Stomach smooth muscle (tissue), 2 donors: ENCODE results near the gene PRKCH.

Experiments used
- H3K27ac ChIP-seq: one replicate; pipeline ENCODE4 v1.7.0; 2013; ENCODE audit warnings: mild to moderate bottlenecking, low read length, inconsistent platforms
- H3K27me3 ChIP-seq, 2 donors: one replicate each; pipeline ENCODE4 v1.7.0; 2013; ENCODE audit warnings: low read length in 2 of 2; ENCODE audit not compliant: insufficient read depth in 2 of 2, control insufficient read depth in 1 of 2
- H3K36me3 ChIP-seq, 2 donors: one replicate each; pipeline ENCODE4 v1.7.0; 2013; ENCODE audit warnings: low read length in 2 of 2; ENCODE audit not compliant: control insufficient read depth in 2 of 2, insufficient read depth in 2 of 2
- H3K4me1 ChIP-seq: one replicate; pipeline ENCODE4 v1.7.0; 2013; ENCODE audit warnings: low read length; ENCODE audit not compliant: control insufficient read depth, insufficient read depth
- H3K4me3 ChIP-seq, 2 donors: one replicate each; pipeline ENCODE4 v1.7.0; 2013; ENCODE audit warnings: low read length in 2 of 2
- H3K9ac ChIP-seq, 2 donors: one replicate each; pipeline ENCODE4 v1.7.0; 2013; ENCODE audit warnings: low read length in 2 of 2, mild to moderate bottlenecking in 1 of 2
- H3K9me3 ChIP-seq, 2 donors: one replicate each; pipeline ENCODE4 v1.7.0; 2013; ENCODE audit warnings: low read length in 2 of 2; ENCODE audit not compliant: control insufficient read depth in 2 of 2
- donor health status: healthy.
- donor health status: Pancreatic carcinoma.

PRKCH gene

GRCh38 chr14:61499991-61500390, 178.6 kb downstream of the PRKCH start:
- no peak overlapping the region for H3K9ac ChIP-seq
- no peak overlapping the region for H3K4me3 ChIP-seq
- H3K36me3 ChIP-seq, result no peaks in the 10 kb centered on the region
- no peak overlapping the region for H3K27ac ChIP-seq
- H3K27me3 ChIP-seq, result no peaks in the 10 kb centered on the region
- no peaks in the 10 kb centered on the region for H3K4me1 ChIP-seq
- no peaks in the 10 kb centered on the region for H3K9me3 ChIP-seq

- no peaks in the 10 kb centered on the region for H3K27me3 ChIP-seq
- no peak overlapping the region for H3K27ac ChIP-seq
- no peak overlapping the region for H3K4me3 ChIP-seq
- no peak overlapping the region for H3K9ac ChIP-seq
- H3K36me3 ChIP-seq, result no peaks in the 10 kb centered on the region
- H3K9me3 ChIP-seq, result no peaks in the 10 kb centered on the region
- H3K4me1 ChIP-seq, result no peaks in the 10 kb centered on the region
These were observed 180.5 kb downstream of the PRKCH start for GRCh38 chr14:61501714-61502458.

GRCh38 chr14:61502459-61503093, 181.2 kb downstream of the PRKCH start:
- no peaks in the 10 kb centered on the region for H3K36me3 ChIP-seq
- H3K27me3 ChIP-seq, result no peaks in the 10 kb centered on the region
- no peak overlapping the region for H3K4me3 ChIP-seq
- H3K27ac ChIP-seq, result no peak overlapping the region
- no peaks in the 10 kb centered on the region for H3K9me3 ChIP-seq
- no peak overlapping the region for H3K9ac ChIP-seq
- no peaks in the 10 kb centered on the region for H3K4me1 ChIP-seq

GRCh38 chr14:61503167-61503801, 181.9 kb downstream of the PRKCH start:
- Histone ChIP-seq H3K27me3 (no peaks in the 10 kb centered on the region), H3K4me1 (no peaks in the 10 kb centered on the region), H3K9ac (no peak overlapping the region), H3K36me3 (no peaks in the 10 kb centered on the region), H3K9me3 (no peaks in the 10 kb centered on the region), H3K27ac (no peak overlapping the region), H3K4me3 (no peak overlapping the region)

GRCh38 chr14:61504901-61505300, 183.5 kb downstream of the PRKCH start:
- no peaks in the 10 kb centered on the region for H3K27me3 ChIP-seq

GRCh38 chr14:61505815-61506809, 184.7 kb downstream of the PRKCH start:
- H3K9me3 ChIP-seq, result no peaks in the 10 kb centered on the region
- no peaks in the 10 kb centered on the region for H3K36me3 ChIP-seq
- no peak overlapping the region for H3K4me3 ChIP-seq
- H3K4me1 ChIP-seq, result no peaks in the 10 kb centered on the region
- no peak overlapping the region for H3K9ac ChIP-seq
- no peak overlapping the region for H3K27ac ChIP-seq
- H3K27me3 ChIP-seq, result no peaks in the 10 kb centered on the region

More at GRCh38 chr14:61504901-61505300, 183.5 kb downstream of the PRKCH start:
- H3K9me3 ChIP-seq, result no peaks in the 10 kb centered on the region
- H3K9ac ChIP-seq, result no peak overlapping the region
- H3K4me3 ChIP-seq, result no peak overlapping the region
- no peak overlapping the region for H3K27ac ChIP-seq
- H3K4me1 ChIP-seq, result no peaks in the 10 kb centered on the region
- H3K36me3 ChIP-seq, result no peaks in the 10 kb centered on the region

- no peaks in the 10 kb centered on the region for H3K27me3 ChIP-seq
- H3K4me1 ChIP-seq, result no peaks in the 10 kb centered on the region
- no peak overlapping the region for H3K27ac ChIP-seq
- H3K9ac ChIP-seq, result no peak overlapping the region
- no peaks in the 10 kb centered on the region for H3K9me3 ChIP-seq
- H3K36me3 ChIP-seq, result no peaks in the 10 kb centered on the region
- H3K4me3 ChIP-seq, result no peak overlapping the region
These were observed 187.1 kb downstream of the PRKCH start for GRCh38 chr14:61508526-61508925.

- Histone ChIP-seq H3K4me3 (no peak overlapping the region), H3K4me1 (no peaks in the 10 kb centered on the region), H3K27me3 (no peaks in the 10 kb centered on the region), H3K27ac (no peak overlapping the region), H3K36me3 (no peaks in the 10 kb centered on the region), H3K9me3 (no peaks in the 10 kb centered on the region), H3K9ac (no peak overlapping the region)
These were observed 189.6 kb downstream of the PRKCH start for GRCh38 chr14:61510736-61511557.

GRCh38 chr14:61511558-61511948, 190.2 kb downstream of the PRKCH start:
- Histone ChIP-seq H3K9ac (no peak overlapping the region), H3K9me3 (no peaks in the 10 kb centered on the region), H3K36me3 (no peaks in the 10 kb centered on the region), H3K27me3 (no peaks in the 10 kb centered on the region), H3K27ac (no peak overlapping the region), H3K4me3 (no peak overlapping the region), H3K4me1 (no peaks in the 10 kb centered on the region)
